GM12873 (cell line): Measurements from ENCODE around the gene ZSCAN12.

ENCODE experiments used
- TF ChIP-seq, protein P1 (sequence below): IDR thresholded peaks from 2 replicates; pipeline ENCODE4 v1.5.1; 2012; ENCODE audit warnings: low read depth, mild to moderate bottlenecking, moderate library complexity, low read length, control low read depth; ENCODE audit not compliant: insufficient read depth; ENCODE audit errors: missing control alignments

Gene ZSCAN12

DNA sequence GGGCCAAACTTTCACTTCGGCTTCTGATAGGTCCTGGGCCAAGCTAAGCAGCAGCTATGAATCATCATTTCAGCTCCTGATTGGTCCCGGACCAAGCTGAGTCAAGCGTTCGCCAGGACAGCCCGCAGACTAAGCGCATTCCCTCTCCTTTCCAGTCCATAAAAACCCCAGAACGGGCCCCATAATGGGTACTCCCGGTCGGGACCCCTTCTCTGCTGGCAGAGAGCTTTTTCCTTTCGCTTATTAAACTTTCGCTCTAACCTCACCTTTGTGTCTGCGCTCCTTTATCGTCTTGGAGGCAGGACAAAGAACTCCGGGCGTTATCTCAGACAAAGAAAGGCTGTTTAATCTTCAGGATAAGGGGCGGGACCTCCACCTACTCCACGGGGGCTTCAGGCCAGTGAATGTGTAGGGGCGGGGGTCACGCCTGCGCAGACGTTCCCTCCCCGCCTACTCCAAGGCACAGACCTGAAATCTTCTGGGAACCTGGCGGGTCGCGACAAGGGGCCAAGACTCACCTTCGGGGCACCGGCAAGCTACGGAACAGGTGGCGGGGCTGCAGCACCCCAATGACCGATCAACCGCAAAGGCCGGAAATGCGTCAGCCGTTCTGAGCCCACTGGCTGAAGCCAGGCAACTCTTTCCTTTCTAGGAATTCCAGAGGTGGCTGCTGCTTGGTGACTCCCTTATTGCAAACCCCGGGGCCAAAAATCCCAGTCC, 63.8 kb downstream of the ZSCAN12 start, which contains the start of gene ZSCAN31:
Gene ZSCAN31, minus strand, starts transcription at position 585 of the 720 bp plus-strand sequence. CDS start 6,465 bp downstream, outside the sequence.
- TF ChIP-seq, protein P1, sequence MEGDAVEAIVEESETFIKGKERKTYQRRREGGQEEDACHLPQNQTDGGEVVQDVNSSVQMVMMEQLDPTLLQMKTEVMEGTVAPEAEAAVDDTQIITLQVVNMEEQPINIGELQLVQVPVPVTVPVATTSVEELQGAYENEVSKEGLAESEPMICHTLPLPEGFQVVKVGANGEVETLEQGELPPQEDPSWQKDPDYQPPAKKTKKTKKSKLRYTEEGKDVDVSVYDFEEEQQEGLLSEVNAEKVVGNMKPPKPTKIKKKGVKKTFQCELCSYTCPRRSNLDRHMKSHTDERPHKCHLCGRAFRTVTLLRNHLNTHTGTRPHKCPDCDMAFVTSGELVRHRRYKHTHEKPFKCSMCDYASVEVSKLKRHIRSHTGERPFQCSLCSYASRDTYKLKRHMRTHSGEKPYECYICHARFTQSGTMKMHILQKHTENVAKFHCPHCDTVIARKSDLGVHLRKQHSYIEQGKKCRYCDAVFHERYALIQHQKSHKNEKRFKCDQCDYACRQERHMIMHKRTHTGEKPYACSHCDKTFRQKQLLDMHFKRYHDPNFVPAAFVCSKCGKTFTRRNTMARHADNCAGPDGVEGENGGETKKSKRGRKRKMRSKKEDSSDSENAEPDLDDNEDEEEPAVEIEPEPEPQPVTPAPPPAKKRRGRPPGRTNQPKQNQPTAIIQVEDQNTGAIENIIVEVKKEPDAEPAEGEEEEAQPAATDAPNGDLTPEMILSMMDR: no peak

- TF ChIP-seq, protein P1: no peak
These were observed 64.4 kb downstream of the ZSCAN12 start for GRCh38 chr6:28335040-28335563.

DNA sequence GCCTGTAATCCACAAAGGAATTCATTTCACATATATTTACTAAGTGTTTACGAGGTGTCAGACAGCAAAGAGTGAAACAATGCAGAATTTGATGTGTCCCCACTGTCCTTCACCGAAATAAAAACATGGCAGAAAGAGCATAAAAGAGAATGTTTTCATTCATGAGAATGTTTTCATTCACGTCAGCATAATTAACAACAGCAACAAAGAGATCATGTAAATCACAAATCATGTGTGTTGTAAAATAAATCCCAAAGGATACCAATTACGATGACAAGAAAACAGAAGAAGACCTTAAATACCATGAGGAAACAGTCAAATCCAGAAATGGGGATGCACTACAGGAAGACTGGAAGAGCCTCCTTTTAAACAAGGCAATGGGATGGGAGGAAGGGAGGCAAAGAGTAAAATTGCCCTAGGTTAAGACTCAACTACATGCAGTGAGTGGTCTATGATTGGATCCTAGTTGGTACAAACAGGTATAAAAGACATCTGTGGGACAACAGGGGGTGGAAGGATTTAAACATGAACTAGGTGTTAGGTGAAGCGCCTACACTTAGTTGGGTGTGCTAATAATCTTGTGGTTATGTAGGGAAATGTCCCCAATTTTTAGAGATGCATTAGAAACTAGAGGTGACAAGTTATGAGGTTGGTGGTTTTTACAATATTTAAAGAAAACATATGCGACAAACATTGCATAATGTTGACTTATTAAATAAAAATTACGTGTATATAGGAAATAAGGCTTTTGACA, 65.1 kb downstream of the ZSCAN12 start:
- TF ChIP-seq, protein P1: no peak

- TF ChIP-seq, protein P1: no peak
These were observed 65.9 kb downstream of the ZSCAN12 start for GRCh38 chr6:28333599-28334018.

DNA sequence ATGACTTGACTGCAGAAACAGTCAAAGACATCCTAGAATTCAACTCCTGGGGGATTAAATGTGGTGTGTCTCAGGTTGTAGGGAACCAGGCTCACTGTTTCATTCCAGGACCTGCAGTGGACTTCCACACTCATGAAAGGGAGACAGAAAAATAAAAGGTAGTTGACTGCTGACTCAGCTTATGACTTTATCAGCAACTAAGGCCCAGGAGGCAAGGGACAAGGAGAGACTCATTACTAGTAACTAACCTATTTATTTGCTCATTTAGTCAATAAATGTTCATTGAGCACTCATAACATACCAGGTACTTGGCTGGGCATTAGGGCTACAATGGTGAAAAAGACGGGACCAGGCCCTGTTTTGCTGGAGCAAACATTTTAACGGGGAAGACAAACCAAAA, 66.5 kb downstream of the ZSCAN12 start:
- TF ChIP-seq, protein P1: no peak

GRCh38 chr6:28330041-28330440, 69.5 kb downstream of the ZSCAN12 start:
- TF ChIP-seq, protein P1: no peak
